Mesodermal cell (in vitro differentiated cells): ENCODE measurements around the gene PLEKHG3.
A peak's percentile ranks its signal among the peaks of the same experiment; 100 is the strongest.

Experiments used
- H3K27ac ChIP-seq: 2 replicates; pipeline ENCODE4 v1.7.0; 2013; ENCODE audit warnings: mild to moderate bottlenecking, low read depth, low read length, moderate library complexity; ENCODE audit not compliant: severe bottlenecking
- H3K36me3 ChIP-seq: 2 replicates; pipeline ENCODE4 v1.7.1; 2013; ENCODE audit warnings: mild to moderate bottlenecking, low read length, moderate library complexity; ENCODE audit not compliant: control insufficient read depth, insufficient read depth
- H3K4me1 ChIP-seq: one replicate; pipeline ENCODE4 v1.7.1; 2013; ENCODE audit warnings: mild to moderate bottlenecking, low read length; ENCODE audit not compliant: insufficient read depth, control insufficient read depth, poor library complexity, severe bottlenecking
- H3K4me3 ChIP-seq: 2 replicates; pipeline ENCODE4 v1.7.0; 2013; ENCODE audit warnings: low read length, control low read depth, mild to moderate bottlenecking; ENCODE audit not compliant: insufficient read depth, poor library complexity, severe bottlenecking; ENCODE audit errors: extremely low read depth
- H3K9me3 ChIP-seq: 2 replicates; pipeline ENCODE4 v1.7.1; 2013; ENCODE audit warnings: mild to moderate bottlenecking, low read length, moderate library complexity; ENCODE audit not compliant: control insufficient read depth
- WGBS, 2 experiments: methylation state at CpG; one replicate each; pipeline ENCODE4 v1.1.5; 2013; ENCODE audit warnings: missing lambda C conversion rate in 2 of 2; ENCODE audit not compliant: insufficient coverage in 2 of 2; 5-methylcytosine and 5-hydroxymethylcytosine counted together

PLEKHG3 gene

DNA sequence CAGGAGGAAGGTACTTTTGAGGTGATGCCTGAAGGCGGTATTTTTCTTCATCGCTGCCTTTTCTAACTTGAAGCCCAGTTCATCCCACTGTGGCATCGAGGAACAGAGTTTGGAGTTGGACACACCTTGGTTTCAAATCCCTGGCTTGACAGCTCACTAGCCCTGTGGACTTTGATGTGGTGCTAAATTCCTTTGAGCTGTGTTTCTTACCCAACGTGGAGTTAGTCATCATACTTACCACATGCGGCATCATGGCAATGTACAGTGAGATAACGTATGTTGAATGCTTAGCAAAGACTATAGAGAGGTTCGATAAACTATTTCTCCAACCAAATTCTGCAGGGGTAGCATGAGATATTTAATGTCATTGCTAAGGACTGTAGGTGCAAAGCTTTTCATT lies 3.4 kb downstream of the PLEKHG3 start:
- H3K27ac ChIP-seq = peak overlapping the region; percentile 77

DNA sequence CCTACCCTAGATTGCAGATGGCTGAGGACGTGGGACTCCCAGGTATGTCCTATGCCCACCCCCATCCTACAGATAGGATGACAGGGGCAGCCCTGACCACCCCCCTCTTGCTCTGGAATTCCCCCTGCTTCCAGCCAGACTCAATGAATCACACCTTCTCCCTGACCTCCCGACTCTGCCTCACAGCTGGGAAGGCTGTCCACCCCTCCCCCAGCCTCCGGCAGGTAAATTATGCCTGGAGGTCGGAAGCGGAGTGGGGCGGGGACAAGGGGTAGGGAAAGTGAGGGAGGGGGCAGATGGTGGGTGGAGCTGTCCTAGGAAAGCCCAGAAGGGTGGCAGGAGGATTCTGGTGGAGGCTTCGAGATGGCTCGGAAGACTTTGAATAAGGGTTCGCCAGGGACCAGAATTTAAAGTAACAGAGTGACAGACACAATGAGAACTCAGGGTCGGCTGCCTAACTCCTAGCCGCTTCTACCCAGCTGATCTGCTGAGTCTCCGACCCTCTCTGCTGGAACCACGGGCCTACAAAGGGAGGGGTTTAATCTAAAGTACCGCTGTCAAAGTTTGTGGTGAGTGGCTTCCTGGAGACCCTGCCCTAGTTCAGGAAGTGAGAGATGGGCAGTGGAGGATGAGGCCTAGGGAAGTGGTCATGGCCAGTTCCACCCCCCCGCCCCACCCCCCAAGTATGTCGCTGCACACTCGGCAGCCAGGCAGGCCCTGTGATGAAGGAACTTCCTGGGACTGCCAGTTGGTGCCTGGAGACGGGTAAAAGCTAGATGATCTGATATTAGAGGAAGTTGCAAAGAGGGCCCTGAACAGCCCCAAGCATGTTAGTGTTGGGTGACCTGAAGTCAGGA lies 4.2 kb downstream of the PLEKHG3 start:
- peaks cover 22% of the 10 kb centered on the region for H3K36me3 ChIP-seq
- H3K27ac ChIP-seq = peak overlapping the region; percentile 77
- peak overlapping the region; percentile 16 for H3K4me3 ChIP-seq
- H3K4me1 ChIP-seq = peaks cover 32% of the 10 kb centered on the region
- 12 to 13% methylated on average over 8 to 12 of the region's 18 CpGs for WGBS, 2 experiments
- H3K9me3 ChIP-seq = peaks cover 23% of the 10 kb centered on the region

More for the DNA sequence above, 3.4 kb downstream of the PLEKHG3 start:
- Histone ChIP-seq H3K9me3 (peaks cover 16% of the 10 kb centered on the region), H3K36me3 (peaks cover 22% of the 10 kb centered on the region), H3K4me3 (peak overlapping the region; percentile 16), H3K4me1 (peaks cover 36% of the 10 kb centered on the region)
- 0 to 71% methylated on average over 1 to 4 of the region's 7 CpGs for WGBS, 2 experiments

DNA sequence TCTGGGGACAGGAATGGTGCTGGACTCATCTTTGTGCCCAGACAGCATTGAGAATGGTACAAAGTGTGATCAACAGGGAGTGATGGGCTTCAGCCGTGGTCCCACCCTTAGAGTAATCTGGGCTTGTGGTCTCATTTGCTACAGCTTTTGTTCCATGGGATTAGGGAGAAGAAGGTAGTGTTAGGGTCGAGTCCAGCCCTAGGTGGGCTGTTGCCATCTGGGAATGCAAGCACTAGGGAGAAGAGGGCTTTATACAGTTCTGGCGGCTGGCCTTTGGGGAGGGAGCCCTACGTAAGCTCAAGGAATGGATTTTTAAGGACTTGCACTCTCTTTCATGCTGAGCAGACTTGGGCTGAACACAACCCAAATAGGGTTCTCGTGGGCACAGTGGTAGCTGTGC lies 4.9 kb downstream of the PLEKHG3 start:
- WGBS, 2 experiments = 77 to 85% methylated on average over 5 of the region's 5 CpGs
- Histone ChIP-seq H3K36me3 (peaks cover 24% of the 10 kb centered on the region), H3K4me1 (peaks cover 32% of the 10 kb centered on the region), H3K4me3 (no peak overlapping the region), H3K27ac (no peak overlapping the region), H3K9me3 (peaks cover 25% of the 10 kb centered on the region)

DNA sequence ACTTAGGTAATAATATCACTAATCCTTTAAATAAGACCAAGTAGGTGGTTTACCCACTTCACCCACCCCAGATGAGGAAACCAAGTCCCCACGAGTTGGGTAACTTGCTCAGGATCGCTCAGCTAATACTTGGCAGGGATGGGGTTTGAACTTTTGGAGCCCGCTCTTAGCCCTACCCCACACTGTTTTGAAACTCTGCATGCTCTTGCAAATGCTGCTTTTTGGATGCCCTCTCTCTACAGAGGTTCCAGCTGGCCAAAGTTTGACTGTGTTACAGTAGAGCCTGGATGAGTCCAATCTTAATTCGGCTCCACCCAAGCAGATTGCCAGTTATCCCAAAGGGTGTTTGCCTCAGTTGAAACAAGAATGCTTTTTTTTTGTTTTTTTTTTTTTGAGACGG lies 6.8 kb downstream of the PLEKHG3 start:
- peaks cover 25% of the 10 kb centered on the region for H3K9me3 ChIP-seq
- peaks cover 44% of the 10 kb centered on the region for H3K4me1 ChIP-seq
- WGBS, 2 experiments = 100% methylated on average over 3 to 4 of the region's 5 CpGs
- no peak overlapping the region for H3K27ac ChIP-seq
- peaks cover 32% of the 10 kb centered on the region for H3K36me3 ChIP-seq
- no peak overlapping the region for H3K4me3 ChIP-seq

DNA sequence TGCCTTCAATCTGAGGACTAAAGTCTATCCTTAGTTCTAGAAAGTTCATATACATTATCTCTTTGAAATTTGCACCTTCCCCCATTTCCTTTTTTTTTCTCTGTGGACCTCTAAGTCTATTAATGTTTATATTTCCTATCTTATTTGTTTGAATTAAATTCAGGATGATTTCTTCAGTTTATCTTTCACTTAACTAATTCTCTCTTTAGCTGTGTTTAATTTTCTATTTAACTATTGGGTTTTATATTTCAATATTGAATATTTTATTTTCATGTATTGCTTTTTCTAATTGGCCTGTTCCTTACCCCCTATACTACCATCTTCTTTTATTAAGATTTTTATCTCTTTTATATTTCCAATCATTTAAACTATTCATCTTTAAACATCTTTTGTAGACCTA lies 9.5 kb downstream of the PLEKHG3 start:
- Histone ChIP-seq H3K36me3 (peaks cover 51% of the 10 kb centered on the region), H3K4me3 (no peak overlapping the region), H3K9me3 (peaks cover 25% of the 10 kb centered on the region), H3K4me1 (peaks cover 44% of the 10 kb centered on the region), H3K27ac (no peak overlapping the region)

DNA sequence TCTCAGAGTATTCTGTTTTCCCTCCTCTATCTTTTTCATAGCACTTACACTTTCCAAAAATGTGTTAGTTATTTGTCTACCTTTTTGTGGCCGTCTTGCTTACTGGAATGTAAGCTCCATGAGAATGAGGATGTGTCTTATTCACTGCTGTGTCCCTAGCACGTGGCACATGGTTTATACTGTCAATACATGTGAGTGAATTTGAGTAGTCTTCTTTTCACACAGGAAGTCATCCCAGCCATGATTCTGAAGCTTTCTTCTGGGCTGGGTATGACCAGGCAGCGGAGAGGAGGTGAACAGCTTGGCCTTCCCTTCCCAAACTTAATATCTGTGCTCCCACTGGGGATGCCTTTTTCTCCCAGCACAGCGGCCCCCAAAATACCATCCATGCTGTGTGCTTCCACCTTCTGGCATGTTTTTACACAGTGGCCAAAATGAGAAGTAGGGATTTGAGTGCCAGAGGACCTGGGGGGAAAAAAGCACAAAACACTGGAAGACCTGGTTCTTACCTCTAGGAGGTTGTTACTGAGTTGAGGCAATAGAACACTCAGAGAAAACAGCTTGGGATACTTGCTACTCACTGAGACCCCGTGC lies 10.3 kb downstream of the PLEKHG3 start:
- Histone ChIP-seq H3K4me3 (no peak overlapping the region), H3K9me3 (peaks cover 25% of the 10 kb centered on the region), H3K36me3 (peaks cover 58% of the 10 kb centered on the region), H3K27ac (no peak overlapping the region), H3K4me1 (peaks cover 45% of the 10 kb centered on the region)
- 92 to 95% methylated on average over 2 to 4 of the region's 5 CpGs for WGBS, 2 experiments

DNA sequence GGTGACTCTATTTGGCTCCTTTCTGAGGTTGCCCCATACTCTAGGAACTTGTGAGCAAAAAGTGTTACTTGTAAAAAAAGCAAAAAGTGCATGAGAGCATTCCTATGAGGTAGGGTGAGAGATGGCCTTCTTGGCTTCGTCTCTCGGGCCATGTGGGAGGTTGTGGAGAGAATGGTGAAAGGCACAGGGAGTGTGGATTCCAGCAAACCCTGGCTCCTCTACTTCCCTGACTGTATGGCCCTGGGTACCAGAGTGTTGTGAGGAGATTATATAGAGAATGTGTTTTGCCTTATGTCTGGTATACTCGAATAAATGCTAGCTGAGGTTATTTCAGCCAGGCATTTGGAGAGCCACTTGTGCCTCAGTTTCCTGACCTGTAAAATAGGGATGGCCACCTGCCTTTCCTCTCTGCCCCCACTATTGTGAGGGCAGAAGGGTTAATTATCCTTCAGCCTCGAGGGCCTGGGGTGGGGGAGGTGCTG lies 11.0 kb downstream of the PLEKHG3 start:
- Histone ChIP-seq H3K4me3 (no peak overlapping the region), H3K4me1 (peaks cover 51% of the 10 kb centered on the region), H3K9me3 (peaks cover 25% of the 10 kb centered on the region), H3K27ac (no peak overlapping the region), H3K36me3 (peaks cover 57% of the 10 kb centered on the region)
- WGBS, 2 experiments = 47% methylated on average over 4 of the region's 4 CpGs; no CpG with 5 or more reads in 1 of the 2 experiments

DNA sequence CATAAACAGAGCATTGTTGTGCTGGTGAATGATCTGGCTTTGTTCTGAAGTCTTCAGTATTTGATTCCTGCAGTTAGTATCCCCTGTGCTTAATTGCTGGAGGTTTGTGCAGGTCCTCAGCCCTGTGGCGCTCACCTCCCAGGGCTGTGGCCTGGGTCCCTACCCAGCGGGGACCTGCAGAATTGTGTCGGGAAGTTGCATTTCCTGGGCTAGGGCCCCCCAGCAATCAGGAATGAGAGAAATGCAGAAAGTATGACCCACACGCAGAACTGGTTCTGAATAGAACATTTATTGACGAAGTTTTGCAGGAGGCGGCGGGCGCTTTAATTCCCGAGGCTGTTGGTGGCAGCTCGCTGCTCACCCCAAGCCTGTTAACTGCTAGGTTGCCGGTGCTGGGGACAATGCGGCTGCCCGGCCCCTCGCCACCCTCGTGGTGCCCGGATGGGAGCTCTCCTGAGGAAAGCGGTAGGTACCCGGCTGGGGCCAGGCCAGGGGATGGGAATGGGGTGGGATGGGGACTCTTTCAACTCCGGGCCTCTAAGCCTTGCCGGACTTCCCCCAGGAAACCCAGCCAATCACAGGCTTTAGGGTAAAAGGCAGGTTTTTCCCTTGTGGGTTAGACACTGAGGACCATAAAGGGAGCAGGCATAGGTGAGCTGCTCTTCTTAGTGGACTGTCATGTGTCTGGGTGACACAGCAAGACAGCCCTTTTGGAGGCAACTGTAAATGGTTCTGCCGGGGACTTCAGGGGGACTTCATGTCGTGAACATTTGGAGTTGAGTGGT lies 11.6 kb downstream of the PLEKHG3 start:
- peaks cover 24% of the 10 kb centered on the region for H3K9me3 ChIP-seq
- H3K4me1 ChIP-seq = peaks cover 58% of the 10 kb centered on the region
- H3K36me3 ChIP-seq = peaks cover 57% of the 10 kb centered on the region
- no peak overlapping the region for H3K4me3 ChIP-seq
- 27 to 30% methylated on average over 10 to 17 of the region's 22 CpGs for WGBS, 2 experiments
- H3K27ac ChIP-seq = peak overlapping the region; percentile 39

DNA sequence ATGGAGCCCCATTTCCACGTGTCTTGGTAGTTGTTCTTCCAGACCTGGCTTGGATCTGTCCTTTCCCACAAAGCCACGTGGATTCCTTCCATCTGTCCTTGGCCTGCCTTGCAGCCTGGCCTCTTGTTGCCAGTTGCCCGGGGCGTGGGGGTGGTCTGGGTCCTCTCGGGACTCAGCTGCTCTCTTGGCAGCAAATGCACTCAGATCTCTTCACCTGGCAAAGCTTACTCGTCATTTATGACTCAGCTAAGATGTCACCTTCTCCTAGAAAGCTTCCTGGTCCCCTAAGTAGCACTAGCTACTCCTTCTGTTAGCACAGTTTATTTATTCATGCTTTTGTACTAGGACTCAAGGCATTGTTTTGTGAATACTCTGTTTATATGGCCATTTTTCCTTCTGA lies 13.6 kb downstream of the PLEKHG3 start:
- Histone ChIP-seq H3K9me3 (peaks cover 7% of the 10 kb centered on the region), H3K4me3 (no peak overlapping the region), H3K36me3 (peaks cover 47% of the 10 kb centered on the region), H3K27ac (no peak overlapping the region), H3K4me1 (peaks cover 68% of the 10 kb centered on the region)
- 77 to 90% methylated on average over 3 to 6 of the region's 6 CpGs for WGBS, 2 experiments

DNA sequence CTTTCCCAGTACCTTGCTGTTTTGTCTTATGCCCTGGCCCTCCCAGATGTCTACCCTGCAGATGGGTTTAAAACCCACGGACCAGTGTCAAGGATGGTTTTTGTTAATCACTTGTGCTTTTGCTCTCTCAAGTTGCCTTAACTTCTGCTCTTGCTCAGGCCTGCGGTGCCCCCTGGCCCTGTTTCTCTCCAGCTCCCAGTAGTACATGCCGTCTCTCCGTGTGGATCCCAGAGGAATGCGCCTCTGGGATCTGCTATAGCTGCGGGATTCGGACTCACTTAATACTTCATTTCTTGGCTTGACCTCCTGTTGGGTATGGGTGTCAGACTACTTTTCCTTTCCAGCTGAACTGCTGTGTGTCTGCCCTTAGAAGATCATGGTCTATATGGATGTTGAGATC lies 14.5 kb downstream of the PLEKHG3 start:
- Histone ChIP-seq H3K27ac (no peak overlapping the region), H3K4me3 (no peak overlapping the region), H3K36me3 (peaks cover 47% of the 10 kb centered on the region), H3K4me1 (peaks cover 74% of the 10 kb centered on the region), H3K9me3 (no peaks in the 10 kb centered on the region)
- 92 to 93% methylated on average over 7 of the region's 7 CpGs for WGBS, 2 experiments
